Body of pancreas (tissue), 4 donors: ENCODE measurements around the gene SIN3B.

Experiments
- POLR2A ChIP-seq, 3 donors: fragments of 450-650 bp; IDR thresholded peaks; one replicate each; pipeline ENCODE4 v1.6.1; 2016; ENCODE audit warnings: antibody characterized with exemption in 3 of 3, mild to moderate bottlenecking in 2 of 3
- TF ChIP-seq, protein P1 (sequence below), 7 experiments: fragments of 450-650 bp in 4 of 7; fragments of 200-600 bp in 3 of 7; sonication (generic) in 3 of 7; IDR thresholded peaks; one replicate each; pipeline ENCODE4 v1.5.1; 2016 to 2019; ENCODE audit warnings: antibody characterized with exemption in 7 of 7

DNA sequence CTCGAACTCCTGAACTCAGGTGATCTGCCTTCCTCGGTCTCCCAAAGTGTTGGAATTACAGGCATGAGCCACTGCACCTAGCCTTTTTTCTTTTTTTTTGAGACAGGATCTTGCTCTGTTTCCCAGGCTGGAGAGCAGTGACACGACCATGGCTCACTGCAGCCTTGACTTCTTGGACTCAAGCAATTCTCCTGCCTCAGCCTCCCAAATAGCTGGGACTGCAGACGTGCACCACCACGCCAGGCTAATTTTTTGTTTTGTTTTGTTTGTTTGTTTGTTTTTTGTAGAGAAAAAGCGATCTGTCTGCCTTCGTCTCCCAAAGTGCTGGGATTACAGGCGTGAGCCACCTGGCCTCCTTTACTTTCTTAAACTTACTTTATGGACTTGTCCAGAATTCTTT is 6.5 kb upstream of the SIN3B start:
- TF ChIP-seq, protein P1, sequence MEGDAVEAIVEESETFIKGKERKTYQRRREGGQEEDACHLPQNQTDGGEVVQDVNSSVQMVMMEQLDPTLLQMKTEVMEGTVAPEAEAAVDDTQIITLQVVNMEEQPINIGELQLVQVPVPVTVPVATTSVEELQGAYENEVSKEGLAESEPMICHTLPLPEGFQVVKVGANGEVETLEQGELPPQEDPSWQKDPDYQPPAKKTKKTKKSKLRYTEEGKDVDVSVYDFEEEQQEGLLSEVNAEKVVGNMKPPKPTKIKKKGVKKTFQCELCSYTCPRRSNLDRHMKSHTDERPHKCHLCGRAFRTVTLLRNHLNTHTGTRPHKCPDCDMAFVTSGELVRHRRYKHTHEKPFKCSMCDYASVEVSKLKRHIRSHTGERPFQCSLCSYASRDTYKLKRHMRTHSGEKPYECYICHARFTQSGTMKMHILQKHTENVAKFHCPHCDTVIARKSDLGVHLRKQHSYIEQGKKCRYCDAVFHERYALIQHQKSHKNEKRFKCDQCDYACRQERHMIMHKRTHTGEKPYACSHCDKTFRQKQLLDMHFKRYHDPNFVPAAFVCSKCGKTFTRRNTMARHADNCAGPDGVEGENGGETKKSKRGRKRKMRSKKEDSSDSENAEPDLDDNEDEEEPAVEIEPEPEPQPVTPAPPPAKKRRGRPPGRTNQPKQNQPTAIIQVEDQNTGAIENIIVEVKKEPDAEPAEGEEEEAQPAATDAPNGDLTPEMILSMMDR (IDR thresholded peaks at IDR 0.05), result no peak
- TF ChIP-seq POLR2A (IDR thresholded peaks at IDR 0.05), result no peak
